IMR-90 (cell line): ENCODE results near the gene RAD23B. TPM values are rescaled to one million over a fixed set of nuclear protein-coding genes. Genes with fewer than 3 reads are reported as not detected.

Source experiments
- ATAC-seq: fragments of 200-7000 bp; cut with Tn5 transposase; 2 replicates; pipeline ENCODE4 v1.9.1; 2020; ENCODE audit warnings: low read depth, mild to moderate bottlenecking, moderate library complexity
- BruUV-seq: library from RNA; stranded (reverse); fragments of 400-500 nt; replicated peaks from 2 replicates; lab custom pipeline; 2021; lab: Mats Ljungman, UMichigan
- CTCF ChIA-PET: fragments of 300-600 bp; formaldehyde crosslinking; extraction: SDS; loops from one replicate; lab custom pipeline; 2021; ENCODE audit warnings: antibody characterized with exemption; lab: Yijun Ruan, JAX
- POLR2A ChIA-PET: fragments of 300-600 bp; sonication (Branson Sonifier 250); formaldehyde crosslinking; loops from one replicate; lab custom pipeline; 2022; ENCODE audit warnings: antibody characterized with exemption; ENCODE audit not compliant: unreplicated experiment; lab: Charles Lee
- DNase-seq: peaks from one replicate; pipeline ENCODE4 v3.0.0; 2013
- H2AFZ ChIP-seq: replicated peaks from 2 replicates; pipeline ENCODE3; 2013; ENCODE audit warnings: low read length, mild to moderate bottlenecking; ENCODE audit not compliant: poor library complexity
- H2AK5ac ChIP-seq: 2 replicates; pipeline ENCODE4 v1.6.1; 2013; ENCODE audit warnings: low read depth, low read length, inconsistent platforms
- H2AK9ac ChIP-seq: replicated peaks from 2 replicates; pipeline ENCODE3; 2013; ENCODE audit warnings: mild to moderate bottlenecking, low read depth, low read length, moderate library complexity; ENCODE audit not compliant: poor library complexity
- H2BK120ac ChIP-seq: 2 replicates; pipeline ENCODE4 v1.6.1; 2013; ENCODE audit warnings: low read depth, low read length, inconsistent platforms
- H2BK15ac ChIP-seq: 3 replicates; pipeline ENCODE4 v1.6.1; 2013; ENCODE audit warnings: low read depth, low read length, inconsistent platforms
- H2BK20ac ChIP-seq: 2 replicates; pipeline ENCODE4 v1.6.1; 2013; ENCODE audit warnings: low read depth, mild to moderate bottlenecking, inconsistent platforms, low read length, moderate library complexity
- H2BK5ac ChIP-seq: 2 replicates; pipeline ENCODE4 v1.6.1; 2013; ENCODE audit warnings: mild to moderate bottlenecking, low read depth, low read length, inconsistent platforms; ENCODE audit not compliant: poor library complexity, severe bottlenecking
- H3K14ac ChIP-seq: replicated peaks from 2 replicates; pipeline ENCODE4 v1.6.1; 2013; ENCODE audit warnings: low read depth, low read length, inconsistent platforms
- H3K18ac ChIP-seq: 2 replicates; pipeline ENCODE4 v1.6.1; 2013; ENCODE audit warnings: low read depth, low read length, control low read depth
- H3K23ac ChIP-seq: 2 replicates; pipeline ENCODE4 v1.6.1; 2013; ENCODE audit warnings: low read depth, low read length, inconsistent platforms
- H3K27ac ChIP-seq: 2 replicates; pipeline ENCODE4 v1.5.1; 2013; ENCODE audit warnings: mild to moderate bottlenecking, control low read depth, low read length; ENCODE audit not compliant: insufficient read depth
- H3K27me3 ChIP-seq: 2 replicates; pipeline ENCODE4 v1.6.1; 2013; ENCODE audit warnings: low read length; ENCODE audit not compliant: control insufficient read depth, insufficient read depth
- H3K36me3 ChIP-seq: 2 replicates; pipeline ENCODE4 v1.6.1; 2013; ENCODE audit warnings: low read length, mixed read lengths; ENCODE audit not compliant: control insufficient read depth, insufficient read depth
- H3K4ac ChIP-seq: 2 replicates; pipeline ENCODE4 v1.6.1; 2013; ENCODE audit warnings: low read depth, low read length, inconsistent platforms
- H3K4me1 ChIP-seq: 2 replicates; pipeline ENCODE4 v1.6.1; 2013; ENCODE audit warnings: low read length, mixed read lengths; ENCODE audit not compliant: control insufficient read depth, insufficient read depth
- H3K4me2 ChIP-seq: 2 replicates; pipeline ENCODE4 v1.6.1; 2013; ENCODE audit warnings: low read depth, mild to moderate bottlenecking, control low read depth, low read length, moderate library complexity
- H3K4me3 ChIP-seq: 2 replicates; pipeline ENCODE4 v1.5.1; 2013; ENCODE audit warnings: low read depth, mild to moderate bottlenecking, control low read depth, low read length, moderate library complexity; ENCODE audit not compliant: insufficient read depth
- H3K56ac ChIP-seq: 2 replicates; pipeline ENCODE4 v1.6.1; 2013; ENCODE audit warnings: low read length, inconsistent platforms; ENCODE audit not compliant: insufficient read depth; ENCODE audit errors: extremely low read depth
- H3K79me1 ChIP-seq, 2 experiments: 2 replicates each; pipeline ENCODE4 v1.6.1; 2013; ENCODE audit warnings: low read length in 2 of 2, inconsistent platforms in 1 of 2, low read depth in 1 of 2
- H3K9ac ChIP-seq: 2 replicates; pipeline ENCODE4 v1.6.1; 2013; ENCODE audit warnings: low read depth, low read length, control low read depth
- H3K9me1 ChIP-seq: 2 replicates; pipeline ENCODE4 v1.6.1; 2013; ENCODE audit warnings: low read length, inconsistent platforms; ENCODE audit not compliant: insufficient read depth
- H3K9me3 ChIP-seq: 2 replicates; pipeline ENCODE4 v1.6.1; 2013; ENCODE audit warnings: low read length; ENCODE audit not compliant: control insufficient read depth, insufficient read depth
- H4K20me1 ChIP-seq: 2 replicates; pipeline ENCODE4 v1.6.1; 2013; ENCODE audit warnings: low read length, inconsistent platforms; ENCODE audit not compliant: insufficient read depth
- H4K5ac ChIP-seq: 2 replicates; pipeline ENCODE4 v1.6.1; 2013; ENCODE audit warnings: mild to moderate bottlenecking, low read depth, low read length, control low read depth
- H4K8ac ChIP-seq, 2 experiments: 2 replicates each; pipeline ENCODE4 v1.6.1; 2013; ENCODE audit warnings: low read depth in 2 of 2, low read length in 2 of 2, control low read depth in 1 of 2, inconsistent platforms in 1 of 2
- H4K91ac ChIP-seq: 2 replicates; pipeline ENCODE4 v1.6.1; 2013; ENCODE audit warnings: low read depth, low read length, inconsistent platforms; ENCODE audit not compliant: insufficient read depth
- POLR2A ChIP-seq: IDR thresholded peaks from 2 replicates; pipeline ENCODE4 v1.6.1; 2012; ENCODE audit warnings: mild to moderate bottlenecking, low read depth, low read length
- RFX5 ChIP-seq: IDR thresholded peaks from 2 replicates; pipeline ENCODE4 v1.8.0; 2012; ENCODE audit warnings: low read depth, mild to moderate bottlenecking, low read length, moderate library complexity
- USF2 ChIP-seq: fragments of 150-350 bp; IDR thresholded peaks from 2 replicates; pipeline ENCODE4 v1.6.1; 2017; ENCODE audit warnings: mild to moderate bottlenecking, antibody characterized with exemption, low read length, low read depth
- WGBS, 2 experiments: methylation state at CpG; one replicate each; pipeline versions ENCODE4 v1.1.5 to v1.1.7; 2013; ENCODE audit warnings: missing lambda C conversion rate in 2 of 2; ENCODE audit not compliant: insufficient read length in 1 of 2; ENCODE audit errors: extremely low coverage in 2 of 2; 5-methylcytosine and 5-hydroxymethylcytosine counted together
- dilution Hi-C: fragments of 300-500 bp; cut with HindIII; formaldehyde crosslinking; loops from one replicate; pipeline ENCODE4 v1.14.3; 2018; ENCODE audit warnings: low sequenced_read_pairs; ENCODE audit not compliant: unreplicated experiment
- in situ Hi-C: fragments of 300-500 bp; cut with MboI; formaldehyde crosslinking; loops from 3 replicates; pipeline ENCODE4 v1.14.3; 2019; ENCODE audit warnings: low sequenced_read_pairs, inconsistent platforms, mixed read lengths
- intact Hi-C: fragments of 100-400 bp; cut with micrococcal nuclease; formaldehyde crosslinking; loops from 2 replicates; pipeline ENCODE4 v1.10.0; 2022
- polyA plus RNA-seq, 3 experiments: library from polyadenylated mRNA; depleted of rRNA; stranded (reverse); fragments of >200 nt; gene quantifications; 2 replicates each; pipeline ENCODE4 v1.2.3, GENCODE V29; 2012; ENCODE audit warnings: low replicate concordance in 1 of 3
- total RNA-seq: library from RNA; depleted of rRNA; stranded (reverse); fragments of >200 nt; gene quantifications from 2 replicates; pipeline ENCODE4 v1.2.3, GENCODE V29; 2012
- TF ChIP-seq, protein P1 (sequence below): fragments of 150-350 bp; IDR thresholded peaks from 2 replicates; pipeline ENCODE4 v1.6.1; 2016; ENCODE audit warnings: low read depth, mild to moderate bottlenecking, low read length, moderate library complexity, borderline replicate concordance

The RAD23B gene
- total and polyA plus RNA-seq, 2 of the 4 experiments (the other 2 are of a cell fraction): 126 to 148 TPM

DNA sequence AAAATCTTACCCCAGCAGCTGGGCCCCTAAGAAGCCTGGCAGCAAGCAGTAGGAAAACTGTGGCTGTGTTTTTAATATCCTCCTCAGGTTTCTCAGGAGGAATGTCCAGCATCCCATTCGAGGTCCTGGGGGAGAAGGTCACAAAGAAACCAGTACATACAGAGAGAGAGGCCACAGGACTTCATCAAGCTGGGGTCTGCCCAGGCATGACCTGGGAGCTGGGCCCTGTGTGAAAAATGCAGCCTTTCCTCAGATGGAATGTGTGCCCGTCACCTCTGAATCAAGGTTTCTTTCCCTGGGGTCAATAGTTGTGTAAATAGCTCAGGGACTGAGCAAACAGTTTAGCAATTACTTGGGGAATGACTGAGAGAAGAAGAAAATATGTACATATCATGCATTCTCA is 33.9 kb upstream of the RAD23B start:
- intact Hi-C loops (no loop called here), in situ Hi-C loops (no loop called here), dilution Hi-C loops (no loop called here)
- peak overlapping the region; percentile 29; the same call in 1 of the 2 replicates for H3K56ac ChIP-seq
- BruUV-seq: no TSS peak
- peak overlapping the region; percentile 95 for H2BK20ac ChIP-seq
- TF ChIP-seq RFX5 (no peak), POLR2A (no peak), USF2 (no peak)
- TF ChIP-seq, protein P1, sequence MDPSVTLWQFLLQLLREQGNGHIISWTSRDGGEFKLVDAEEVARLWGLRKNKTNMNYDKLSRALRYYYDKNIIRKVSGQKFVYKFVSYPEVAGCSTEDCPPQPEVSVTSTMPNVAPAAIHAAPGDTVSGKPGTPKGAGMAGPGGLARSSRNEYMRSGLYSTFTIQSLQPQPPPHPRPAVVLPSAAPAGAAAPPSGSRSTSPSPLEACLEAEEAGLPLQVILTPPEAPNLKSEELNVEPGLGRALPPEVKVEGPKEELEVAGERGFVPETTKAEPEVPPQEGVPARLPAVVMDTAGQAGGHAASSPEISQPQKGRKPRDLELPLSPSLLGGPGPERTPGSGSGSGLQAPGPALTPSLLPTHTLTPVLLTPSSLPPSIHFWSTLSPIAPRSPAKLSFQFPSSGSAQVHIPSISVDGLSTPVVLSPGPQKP: no peak
- H3K4me1 ChIP-seq: peaks cover 24% of the 10 kb centered on the region
- H4K91ac ChIP-seq: peak overlapping the region; percentile 85
- H2AFZ ChIP-seq: peak overlapping the region; percentile 77
- peak overlapping the region; percentile 30; the same call in 1 of the 2 replicates for H3K23ac ChIP-seq
- peak overlapping the region; percentile 25 for H3K4me2 ChIP-seq
- H3K14ac ChIP-seq: peak overlapping the region; percentile 10; the same call in 1 of the 2 replicates
- peak; percentile 46 for DNase-seq
- ATAC-seq: peak; percentile 59
- H3K4me3 ChIP-seq: no peak overlapping the region
- no peaks in the 10 kb centered on the region for H4K20me1 ChIP-seq
- POLR2A ChIA-PET: interaction anchor here (1.1 kb wide), 1 partner anchor 34 kb away, joined by 4 read pairs; the partner anchor contains the start of gene RAD23B
- H3K9me1 ChIP-seq: peaks cover 13% of the 10 kb centered on the region
- peaks cover 0 to 5% of the 10 kb centered on the region in 2 experiments; a peak in 3 of 4 replicates for H3K79me1 ChIP-seq
- H4K5ac ChIP-seq: peak overlapping the region; percentile 33
- no peak overlapping the region for H3K9ac ChIP-seq
- peak overlapping the region; percentile 87 for H2BK120ac ChIP-seq
- peak overlapping the region; percentile 56 for H3K18ac ChIP-seq
- no peak overlapping the region for H2AK9ac ChIP-seq
- H4K8ac ChIP-seq: peak overlapping the region; percentile 51 to 71
- H3K9me3 ChIP-seq: no peaks in the 10 kb centered on the region
- peak overlapping the region; percentile 51 for H2BK15ac ChIP-seq
- WGBS, 2 experiments: no CpG with 5 or more reads among the region's 2 CpGs
- H2BK5ac ChIP-seq: peak overlapping the region; percentile 91
- H3K27me3 ChIP-seq: no peaks in the 10 kb centered on the region
- H3K4ac ChIP-seq: peak overlapping the region; percentile 47
- H3K36me3 ChIP-seq: no peaks in the 10 kb centered on the region
- peak overlapping the region; percentile 80 for H3K27ac ChIP-seq
- H2AK5ac ChIP-seq: peak overlapping the region; percentile 37; the same call in 1 of the 2 replicates
- CTCF ChIA-PET: interaction anchor here (0.6 to 1.2 kb wide), 3 partner anchors 12 to 83 kb away, joined by 3 read pairs; no protein-coding TSS in a partner anchor
